Limb (tissue), 2 donors: Measurements from ENCODE around the gene SPEM2.

Source experiments
- DNase-seq, 2 donors: peaks; one replicate each; pipeline ENCODE4 v3.0.0-alpha.2; 2016; ENCODE audit errors: extremely low spot score in 2 of 2

The SPEM2 gene

DNA sequence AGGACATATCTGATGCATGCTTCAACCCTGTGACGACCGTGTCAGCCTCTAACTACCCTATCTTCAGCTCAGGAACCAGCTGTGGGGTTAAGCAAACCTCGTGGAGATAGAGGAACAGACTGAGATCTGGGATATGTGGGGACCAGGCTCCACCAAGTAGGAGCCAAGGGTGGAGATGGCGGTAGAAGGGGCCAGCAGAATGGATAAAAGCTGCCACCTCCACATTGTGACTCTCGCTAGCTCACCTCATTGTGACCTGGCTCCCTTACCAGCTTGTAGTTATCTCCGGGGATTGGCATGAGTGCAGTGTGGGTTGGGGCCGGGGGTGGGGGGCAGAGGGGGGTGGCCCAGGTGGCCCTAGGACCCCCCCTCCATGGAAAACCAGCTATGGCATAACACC is at the start of gene SPEM2:
SPEM2 (plus strand) TSS at position 301 of the 400 bp plus-strand sequence; CDS start at position 374, 73 bp downstream.
- DNase-seq, result no peak

- no peak for DNase-seq
These were observed 46.3 kb upstream of the SPEM2 start for GRCh38 chr17:7379134-7379533.

GRCh38 chr17:7380321-7380720 is 45.1 kb upstream of the SPEM2 start:
- DNase-seq, result peak in 1 of 2 donors; percentile 43

GRCh38 chr17:7380855-7381683 is 44.3 kb upstream of the SPEM2 start, which contains the start of gene TNK1:
Gene TNK1 (plus strand): TSS chr17:7381089. CDS start chr17:7382927, 1,838 bp downstream.
- DNase-seq, result no peak

- no peak for DNase-seq
These were observed 42.5 kb upstream of the SPEM2 start for GRCh38 chr17:7382901-7383300.

DNA sequence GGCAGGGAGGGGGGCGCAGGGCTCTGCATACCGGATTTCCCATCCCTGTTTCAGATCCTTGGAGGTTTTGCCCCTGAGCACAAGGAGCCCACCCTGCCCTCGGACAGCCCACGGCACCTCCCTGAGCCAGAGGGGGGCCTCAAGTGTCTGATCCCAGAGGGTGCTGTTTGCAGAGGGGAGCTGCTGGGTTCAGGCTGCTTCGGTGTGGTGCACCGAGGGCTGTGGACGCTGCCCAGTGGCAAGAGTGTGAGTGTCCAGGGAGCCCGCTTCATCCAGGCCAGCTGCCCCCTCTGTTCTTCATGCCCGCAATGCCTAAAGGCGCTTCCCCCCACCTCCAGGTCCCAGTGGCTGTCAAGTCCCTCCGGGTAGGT is 42.1 kb upstream of the SPEM2 start:
- DNase-seq, result no peak

DNA sequence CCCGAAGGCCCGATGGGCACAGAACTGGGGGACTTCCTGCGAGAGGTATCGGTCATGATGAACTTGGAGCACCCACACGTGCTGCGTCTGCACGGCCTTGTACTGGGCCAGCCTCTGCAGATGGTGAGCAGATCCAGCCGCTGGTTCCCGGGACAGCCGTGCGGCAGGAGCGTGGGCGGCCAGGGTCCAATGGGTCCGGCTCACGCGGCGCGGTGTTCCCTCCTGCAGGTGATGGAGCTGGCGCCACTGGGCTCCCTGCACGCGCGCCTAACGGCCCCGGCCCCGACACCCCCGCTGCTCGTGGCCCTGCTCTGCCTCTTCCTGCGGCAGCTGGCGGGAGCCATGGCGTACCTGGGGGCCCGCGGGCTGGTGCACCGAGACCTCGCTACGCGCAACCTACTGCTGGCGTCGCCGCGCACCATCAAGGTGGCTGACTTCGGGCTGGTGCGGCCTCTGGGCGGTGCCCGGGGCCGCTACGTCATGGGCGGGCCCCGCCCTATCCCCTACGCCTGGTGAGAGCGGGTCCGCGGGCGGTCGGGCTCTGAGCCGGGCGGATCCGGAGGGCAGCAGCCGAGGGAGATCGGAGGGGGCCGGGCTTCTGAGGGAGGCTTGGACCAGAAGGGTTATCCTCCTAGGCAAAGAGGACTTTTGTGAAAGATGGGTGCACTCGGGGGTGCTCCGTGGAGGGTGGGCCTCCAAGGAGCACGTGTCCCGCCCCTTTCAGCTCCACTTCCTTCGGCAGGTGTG is 41.5 kb upstream of the SPEM2 start:
- DNase-seq, result peak; percentile 37 to 80

- DNase-seq, result no peak
These were observed 40.8 kb upstream of the SPEM2 start for GRCh38 chr17:7384489-7385081.

DNA sequence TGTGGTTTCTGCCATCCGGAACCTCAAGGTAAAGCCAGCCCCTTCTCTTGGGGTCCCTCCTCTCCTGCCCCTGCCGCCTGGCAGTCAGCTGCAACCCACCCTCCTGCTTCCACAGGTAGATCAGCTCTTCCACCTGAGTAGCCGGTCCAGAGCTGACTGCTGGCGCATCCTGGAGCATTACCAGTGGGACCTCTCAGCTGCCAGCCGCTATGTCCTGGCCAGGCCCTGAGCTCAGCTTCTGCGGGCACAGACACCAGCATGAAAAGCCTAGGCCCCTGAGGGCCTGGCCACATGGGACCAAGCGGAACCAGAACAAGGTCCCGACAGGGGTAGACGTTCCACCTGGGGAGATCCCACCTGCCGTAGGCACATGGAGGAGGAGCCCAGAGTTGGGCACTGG is 36.6 kb upstream of the SPEM2 start:
- no peak for DNase-seq

DNA sequence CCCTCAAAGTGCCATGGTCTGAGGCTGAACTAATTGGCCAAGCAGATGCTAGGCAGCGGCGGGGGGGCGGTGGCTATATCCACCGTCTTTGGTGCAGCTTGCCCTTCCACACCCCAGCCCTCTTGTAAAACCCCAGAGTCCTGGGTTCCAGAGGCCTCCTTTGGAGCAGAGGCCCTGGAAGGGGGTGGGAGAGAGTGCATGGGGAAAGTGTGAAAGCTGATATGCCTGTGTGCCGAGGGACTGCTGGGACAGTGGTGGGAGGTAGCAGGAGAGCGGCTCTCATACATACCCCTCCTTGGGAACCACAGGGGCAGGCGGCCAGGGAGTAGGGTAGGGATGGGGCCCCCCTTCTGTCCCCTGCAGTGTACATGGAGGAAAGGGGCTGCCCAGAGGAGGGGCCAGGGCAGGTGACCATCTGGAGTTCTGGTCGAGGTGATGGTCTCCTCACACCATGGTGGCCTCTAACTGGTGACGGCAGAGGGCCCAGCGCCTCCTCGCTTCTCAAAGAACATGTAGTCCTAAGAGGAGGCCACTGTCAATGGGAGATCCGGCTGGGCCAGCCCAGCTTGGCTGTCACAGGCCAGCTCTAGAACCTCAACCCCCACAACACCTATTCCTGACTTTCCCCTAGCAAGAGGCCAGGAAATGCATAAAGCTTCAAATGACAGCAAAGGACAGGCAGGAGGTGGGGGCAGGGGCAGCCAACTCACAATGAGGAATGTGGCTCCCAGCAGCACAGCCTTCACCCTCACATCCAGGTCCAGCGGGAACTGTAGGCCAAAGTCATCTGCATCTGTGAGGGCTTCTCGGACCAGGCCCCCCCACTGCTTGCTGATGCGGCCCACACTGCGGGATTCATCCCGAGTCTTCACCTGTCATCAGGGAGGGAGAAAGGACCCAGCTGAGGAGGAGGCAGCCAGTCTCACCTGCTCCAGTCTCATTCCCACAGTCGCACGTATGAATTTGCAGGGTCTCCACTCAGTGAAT is 35.2 kb upstream of the SPEM2 start:
- no peak for DNase-seq

- no peak for DNase-seq
These were observed 34.1 kb upstream of the SPEM2 start for GRCh38 chr17:7391307-7391706.

GRCh38 chr17:7392696-7393612 is 32.5 kb upstream of the SPEM2 start:
- no peak for DNase-seq

GRCh38 chr17:7393613-7394451 is 31.6 kb upstream of the SPEM2 start:
- DNase-seq, result no peak

- peak; percentile 82 to 92 for DNase-seq
These were observed 30.8 kb upstream of the SPEM2 start, which contains the start of gene PLSCR3 for GRCh38 chr17:7394452-7395191. Gene PLSCR3 (minus strand): TSS chr17:7394525. CDS start chr17:7394110, 415 bp downstream.

- DNase-seq, result no peak
These were observed 29.3 kb upstream of the SPEM2 start for GRCh38 chr17:7396147-7396546.

DNA sequence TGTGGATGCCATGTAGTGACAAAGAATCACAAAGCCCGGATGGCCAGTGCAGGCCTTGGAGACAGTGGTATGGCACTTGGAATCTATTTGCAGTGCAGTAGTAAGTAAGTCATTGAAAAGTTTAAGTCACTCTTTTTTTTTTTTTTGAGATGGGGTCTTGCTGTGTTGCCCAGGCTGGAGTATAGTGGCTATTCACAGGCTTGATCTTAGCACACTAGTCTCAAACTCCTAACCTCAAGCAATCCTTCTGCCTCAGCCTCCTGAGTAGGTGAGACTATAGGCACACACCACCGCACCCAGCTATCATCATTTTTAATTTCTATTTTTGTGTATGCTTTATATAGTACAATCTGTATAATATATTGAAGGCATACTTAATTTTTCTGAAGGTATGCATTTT is 26.8 kb upstream of the SPEM2 start:
- DNase-seq, result no peak

DNA sequence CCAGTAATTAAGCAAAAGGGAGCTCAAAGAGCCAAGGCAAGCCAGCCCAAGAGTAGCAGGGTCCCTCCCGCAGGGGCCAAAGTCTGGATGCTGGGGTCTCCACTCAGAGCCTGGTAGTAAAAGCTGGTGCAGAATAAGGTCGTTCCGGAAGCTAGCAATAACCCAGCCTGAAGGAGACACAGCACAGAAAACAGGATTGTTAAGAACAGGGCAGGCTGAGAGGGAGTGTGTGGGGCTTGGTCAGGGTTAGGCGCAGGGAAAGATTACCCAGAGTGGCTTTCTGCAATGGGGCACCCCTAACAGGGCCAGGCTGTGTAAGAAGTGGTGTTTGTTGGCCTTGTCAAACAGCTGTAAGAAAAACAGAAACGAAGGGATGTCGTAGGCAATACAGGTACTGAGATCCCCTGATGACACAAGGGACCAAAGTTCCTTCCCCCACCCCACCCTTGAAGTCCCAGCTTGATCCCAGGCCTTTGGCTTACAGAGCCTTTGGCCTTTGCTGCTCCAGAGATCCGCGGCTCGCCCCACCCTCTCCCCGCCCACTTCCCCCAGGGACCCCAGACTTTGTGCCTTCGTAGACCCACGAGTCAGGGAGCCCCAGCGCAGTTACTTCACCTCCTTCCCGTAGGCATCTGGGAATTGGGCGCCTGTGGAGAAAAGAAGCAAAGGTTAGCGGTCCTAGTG is 22.2 kb upstream of the SPEM2 start:
- peak in 1 of 2 donors; percentile 23 for DNase-seq

DNA sequence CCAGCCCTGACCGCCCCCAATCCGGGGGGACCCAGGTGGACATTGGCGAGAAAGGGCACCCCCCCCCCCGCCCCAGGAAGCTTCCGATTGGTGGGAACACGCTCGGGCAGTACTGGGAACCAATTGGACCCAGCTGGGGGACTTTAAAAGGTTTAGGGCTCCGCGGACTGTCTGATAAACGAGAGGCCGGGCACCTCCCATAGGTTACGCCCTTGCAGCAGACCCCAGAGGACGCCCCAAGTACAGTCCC is 21.8 kb upstream of the SPEM2 start:
- peak in 1 of 2 donors; percentile 36 for DNase-seq
